K562 (cell line): ENCODE results near the gene ROBO1. TPM values are rescaled to one million over a fixed set of nuclear protein-coding genes. Genes with fewer than 3 reads are reported as not detected.

Experiments
- ATAC-seq: fragments of 200-7000 bp; cut with Tn5 transposase; 3 replicates; pipeline ENCODE4 v1.9.1; 2020; ENCODE audit warnings: moderate library complexity
- BruUV-seq: library from RNA; stranded (reverse); fragments of 400-500 nt; replicated peaks from 2 replicates; lab custom pipeline; 2021; lab: Mats Ljungman, UMichigan
- CTCF ChIA-PET: fragments of 300-600 bp; formaldehyde crosslinking; extraction: SDS; loops from one replicate; lab custom pipeline; 2021; ENCODE audit warnings: low intra/inter-chr PET ratio; lab: Yijun Ruan, JAX
- POLR2A ChIA-PET: fragments of 300-600, 350-650 bp; sonication (Branson Sonifier 250); formaldehyde crosslinking; extraction: SDS; loops from one replicate; lab custom pipeline; 2021; ENCODE audit warnings: antibody characterized with exemption, inconsistent platforms; lab: Yijun Ruan, JAX
- DNase-seq, 4 experiments: peaks; one replicate each; pipeline versions ENCODE4 v3.0.0 to v3.0.0-alpha.2; 2011 to 2018; ENCODE audit warnings: low spot score in 3 of 4, mixed read lengths in 3 of 4; ENCODE audit errors: extremely low read depth in 1 of 4
- FAIRE-seq: peaks from 2 replicates; lab custom pipeline; 2011; peaks lifted over from hg19 to GRCh38; lab: Jason Lieb, UNC
- H2AFZ ChIP-seq: 2 replicates; pipeline ENCODE4 v1.6.0; 2011; ENCODE audit warnings: low read depth, low read length, control low read depth, inconsistent platforms
- H3K27ac ChIP-seq: fragments of 200-600 bp; 3 replicates; pipeline ENCODE4 v1.8.0; 2011; ENCODE audit warnings: low read depth, mild to moderate bottlenecking, control low read depth, inconsistent platforms, low read length, moderate library complexity, mixed read lengths; ENCODE audit errors: extremely low read depth
- H3K27me3 ChIP-seq, 2 experiments: fragments of 300-600 bp in 1 of 2; 2 replicates in 1 of 2; 3 replicates in 1 of 2; pipeline versions ENCODE4 v1.6.0 to v1.8.0; 2011; ENCODE audit warnings: inconsistent platforms in 2 of 2, low read length in 2 of 2, mild to moderate bottlenecking in 1 of 2, mixed read lengths in 1 of 2, moderate library complexity in 1 of 2; ENCODE audit not compliant: control insufficient read depth in 2 of 2, insufficient read depth in 2 of 2
- H3K36me3 ChIP-seq: fragments of 300-600 bp; 3 replicates; pipeline ENCODE4 v1.8.0; 2011; ENCODE audit warnings: mild to moderate bottlenecking, low read length, inconsistent platforms; ENCODE audit not compliant: control insufficient read depth, insufficient read depth
- H3K4me1 ChIP-seq, 2 experiments: fragments of 200-600 bp in 1 of 2; replicated peaks in 1 of 2; 2 replicates in 1 of 2; 3 replicates in 1 of 2; pipeline versions ENCODE4 v1.5.1 to v1.8.0; 2011; ENCODE audit warnings: inconsistent platforms in 2 of 2, low read length in 2 of 2, mild to moderate bottlenecking in 1 of 2, mixed read lengths in 1 of 2, moderate library complexity in 1 of 2; ENCODE audit not compliant: control insufficient read depth in 2 of 2, insufficient read depth in 2 of 2
- H3K4me2 ChIP-seq: 2 replicates; pipeline ENCODE4 v1.6.1; 2011; ENCODE audit warnings: low read length, control low read depth, inconsistent platforms, mixed read lengths; ENCODE audit not compliant: insufficient read depth
- H3K4me3 ChIP-seq: fragments of 200-600 bp; sonication (generic), shearing (Covaris generic); 2 replicates; pipeline ENCODE4 v1.5.1; 2016; ENCODE audit warnings: control low read depth, inconsistent platforms
- H3K79me2 ChIP-seq: fragments of 200-600 bp; 3 replicates; pipeline ENCODE4 v1.8.0; 2011; ENCODE audit warnings: low read length, inconsistent platforms; ENCODE audit not compliant: control insufficient read depth, insufficient read depth
- H3K9ac ChIP-seq, 2 experiments: 2 replicates each; pipeline versions ENCODE4 v1.6.0 to v1.6.1; 2011; ENCODE audit warnings: low read depth in 2 of 2, low read length in 2 of 2, control low read depth in 1 of 2, inconsistent platforms in 1 of 2, mild to moderate bottlenecking in 1 of 2, mixed read lengths in 1 of 2; ENCODE audit not compliant: insufficient read depth in 1 of 2
- H3K9me1 ChIP-seq: one replicate; pipeline ENCODE4 v1.6.0; 2011; ENCODE audit warnings: inconsistent platforms, mild to moderate bottlenecking, low read length, moderate library complexity; ENCODE audit not compliant: control insufficient read depth, insufficient read depth
- H3K9me3 ChIP-seq: replicated peaks from 2 replicates; pipeline ENCODE4 v1.5.1; 2011; ENCODE audit warnings: low read depth, low read length, inconsistent platforms; ENCODE audit not compliant: control insufficient read depth, insufficient read depth
- H4K20me1 ChIP-seq: replicated peaks from 2 replicates; pipeline ENCODE4 v1.6.1; 2011; ENCODE audit warnings: low read length, inconsistent platforms, mixed read lengths; ENCODE audit not compliant: control insufficient read depth, insufficient read depth
- ARID4B ChIP-seq: sonication (generic); formaldehyde crosslinking; IDR thresholded peaks from 2 replicates; pipeline ENCODE4 v1.8.0; 2022; ENCODE audit warnings: mild to moderate bottlenecking, missing genetic modification reagents
- CBX5 ChIP-seq: IDR thresholded peaks from 2 replicates; pipeline ENCODE4 v1.6.1; 2014; ENCODE audit warnings: low read depth, borderline replicate concordance
- FOXA3 ChIP-seq, 2 experiments: fragments of 450-650 bp in 1 of 2; sonication (generic) in 1 of 2; formaldehyde crosslinking; IDR thresholded peaks in 1 of 2; conservative IDR thresholded peaks in 1 of 2; 2 replicates each; pipeline versions ENCODE4 v1.4.0 to v1.8.0; 2020 to 2022; ENCODE audit warnings: mild to moderate bottlenecking in 2 of 2, missing genetic modification reagents in 1 of 2
- HDAC8 ChIP-seq: fragments of 450-650 bp; IDR thresholded peaks from 2 replicates; pipeline ENCODE4 v1.6.1; 2016; ENCODE audit warnings: mild to moderate bottlenecking, missing genetic modification characterization, moderate library complexity, missing compliant biosample characterization
- HEY1 ChIP-seq: fragments of 250-450 bp; sonication (Bioruptor Pico); IDR thresholded peaks from 2 replicates; pipeline ENCODE4 v1.5.0; 2020; ENCODE audit warnings: mild to moderate bottlenecking, moderate library complexity, borderline replicate concordance
- MTA2 ChIP-seq: fragments of 450-650 bp; IDR thresholded peaks from 2 replicates; pipeline ENCODE4 v1.6.1; 2016; ENCODE audit warnings: low read depth
- MYC ChIP-seq, 2 experiments: fragments of 250-450 bp in 1 of 2; sonication (Bioruptor Pico) in 1 of 2; IDR thresholded peaks; 2 replicates each; pipeline versions ENCODE4 v1.5.1 to v1.6.1; 2012 to 2021; ENCODE audit warnings: low read depth in 2 of 2, borderline replicate concordance in 1 of 2, improper control_type of control experiment in 1 of 2, low read length in 1 of 2, mild to moderate bottlenecking in 1 of 2, moderate library complexity in 1 of 2
- PHF20 ChIP-seq: fragments of 450-650 bp; IDR thresholded peaks from 2 replicates; pipeline ENCODE4 v1.6.1; 2018; ENCODE audit not compliant: partially characterized antibody
- PTTG1 ChIP-seq: fragments of 450-650 bp; IDR thresholded peaks from 2 replicates; pipeline ENCODE4 v1.6.1; 2016; ENCODE audit warnings: low read depth, mild to moderate bottlenecking, missing genetic modification characterization, missing compliant biosample characterization
- RCOR1 ChIP-seq, 2 experiments: IDR thresholded peaks; 2 replicates each; pipeline ENCODE4 v1.6.1; 2012; ENCODE audit warnings: low read depth in 2 of 2, low read length in 2 of 2, borderline replicate concordance in 1 of 2, improper control_type of control experiment in 1 of 2
- SAFB2 ChIP-seq: fragments of 200-400 bp; formaldehyde crosslinking; IDR thresholded peaks from 2 replicates; pipeline ENCODE4 v1.6.1; 2018; ENCODE audit warnings: borderline replicate concordance, low read length, low read depth, moderate library complexity; ENCODE audit not compliant: severe bottlenecking
- ZNF644 ChIP-seq: fragments of 200-800 bp; sonication (Bioruptor generic); IDR thresholded peaks from 2 replicates; pipeline ENCODE4 v1.6.1; 2016; ENCODE audit warnings: low read depth, missing genetic modification characterization, missing compliant biosample characterization
- ZNF785 ChIP-seq: fragments of 250-450 bp; sonication (Bioruptor Pico); IDR thresholded peaks from 2 replicates; pipeline ENCODE4 v1.4.0; 2020; ENCODE audit warnings: mild to moderate bottlenecking
- WGBS: fragments of 100-300 bp; shearing (Covaris generic); methylation state at CpG from one replicate; pipeline ENCODE4 v1.1.6; 2016; ENCODE audit warnings: low coverage, mixed read lengths; ENCODE audit not compliant: insufficient coverage; ENCODE audit errors: missing lambda C conversion rate; 5-methylcytosine and 5-hydroxymethylcytosine counted together
- in situ Hi-C: fragments of 300-500 bp; cut with MboI; formaldehyde crosslinking; loops from 4 replicates; pipeline ENCODE4 v1.15.0; 2018; ENCODE audit warnings: inconsistent platforms, mixed read lengths
- intact Hi-C: fragments of 100-400 bp; cut with micrococcal nuclease; formaldehyde crosslinking; loops from 2 replicates; pipeline ENCODE4 v1.14.2; 2022
- polyA plus RNA-seq, 8 experiments: library from polyadenylated mRNA; depleted of rRNA in 4 of 8; stranded (reverse) in 5 of 8; unstranded in 3 of 8; fragments of >200 nt; fragmentation: Nextera tagmentation in 2 of 8; fragmentation: Illumina TruSeq in 1 of 8; extraction: Ambion mirVana in 2 of 8; extraction: Trizol in 1 of 8; gene quantifications; 2 replicates each; pipeline versions ENCODE4 v1.2.1 to v1.2.3, GENCODE V29; 2011 to 2014; ENCODE audit warnings: inconsistent platforms in 1 of 8, missing spikeins in 1 of 8
- total RNA-seq, 7 experiments: library from RNA; depleted of rRNA in 6 of 7; stranded (reverse); fragments of >200 nt in 6 of 7; fragmentation: Illumina TruSeq in 2 of 7; extraction: Trizol in 2 of 7; gene quantifications; 2 replicates each; pipeline versions ENCODE4 v1.2.1 to v1.2.3, GENCODE V29; 2011 to 2021; ENCODE audit warnings: low replicate concordance in 1 of 7
- TF ChIP-seq, protein P1 (sequence below): conservative IDR thresholded peaks from 2 replicates; pipeline ENCODE4 v1.6.1; 2011; ENCODE audit warnings: low read depth, mild to moderate bottlenecking, low read length; ENCODE audit not compliant: control insufficient read depth
- TF ChIP-seq, protein P2 (sequence below): sonication (generic); IDR thresholded peaks from 2 replicates; pipeline ENCODE4 v1.6.1; 2016

ROBO1 gene
- total and polyA plus RNA-seq, 9 of the 15 experiments (the other 6 are each of a cell fraction or from before 2014, with no cell fraction given): 0.01 to 0.53 (median 0.17) TPM; not detected in 5

GRCh38 chr3:78941587-78941986 lies 826.2 kb downstream of the ROBO1 start (continued):
- no peak for TF ChIP-seq ZNF644

DNA sequence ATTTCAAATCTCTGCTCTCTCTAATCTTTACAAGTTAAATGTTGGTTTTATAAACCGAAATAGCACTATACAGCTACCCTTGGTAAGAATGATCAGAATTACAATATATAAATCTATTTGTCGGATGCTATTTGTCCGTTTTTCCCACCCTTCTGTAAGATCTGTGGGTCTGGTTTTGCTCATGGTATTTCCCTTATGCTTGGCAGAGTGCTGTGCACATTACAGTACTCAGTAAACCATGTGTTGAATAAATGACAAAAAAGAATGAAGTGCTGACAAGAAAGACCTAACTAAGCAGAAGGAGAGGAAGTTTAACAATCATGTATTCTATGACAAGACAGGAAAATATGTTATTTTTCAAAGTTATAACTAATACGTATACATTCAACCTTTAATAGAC lies 827.2 kb downstream of the ROBO1 start:
- no peaks in the 10 kb centered on the region for H3K9me1 ChIP-seq
- no peaks in the 10 kb centered on the region for H3K27me3 ChIP-seq
- intact Hi-C loops (no loop called here), in situ Hi-C loops (no loop called here)
- no peak for DNase-seq
- no peak overlapping the region for H3K4me2 ChIP-seq
- ChIA-PET POLR2A (no interaction called here), CTCF (no interaction called here)
- no peak overlapping the region for H3K27ac ChIP-seq
- no peaks in the 10 kb centered on the region for H4K20me1 ChIP-seq
- no peak for ATAC-seq
- FAIRE-seq: no peak
- 3% methylated on average over 4 of the region's 4 CpGs for WGBS
- no peak overlapping the region for H2AFZ ChIP-seq
- H3K9ac ChIP-seq: no peak overlapping the region
- no peaks in the 10 kb centered on the region; the same call in 1 of the 2 replicates for H3K9me3 ChIP-seq
- H3K4me3 ChIP-seq: no peak overlapping the region
- H3K4me1 ChIP-seq: no peaks in the 10 kb centered on the region
- H3K36me3 ChIP-seq: no peaks in the 10 kb centered on the region
- H3K79me2 ChIP-seq: no peaks in the 10 kb centered on the region
- BruUV-seq: no TSS peak
- TF ChIP-seq ZNF785 (CRISPR knock-in tag): no peak
- TF ChIP-seq, protein P1, sequence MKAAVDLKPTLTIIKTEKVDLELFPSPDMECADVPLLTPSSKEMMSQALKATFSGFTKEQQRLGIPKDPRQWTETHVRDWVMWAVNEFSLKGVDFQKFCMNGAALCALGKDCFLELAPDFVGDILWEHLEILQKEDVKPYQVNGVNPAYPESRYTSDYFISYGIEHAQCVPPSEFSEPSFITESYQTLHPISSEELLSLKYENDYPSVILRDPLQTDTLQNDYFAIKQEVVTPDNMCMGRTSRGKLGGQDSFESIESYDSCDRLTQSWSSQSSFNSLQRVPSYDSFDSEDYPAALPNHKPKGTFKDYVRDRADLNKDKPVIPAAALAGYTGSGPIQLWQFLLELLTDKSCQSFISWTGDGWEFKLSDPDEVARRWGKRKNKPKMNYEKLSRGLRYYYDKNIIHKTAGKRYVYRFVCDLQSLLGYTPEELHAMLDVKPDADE: no peak
- no peak for TF ChIP-seq RCOR1 (IDR thresholded peaks at IDR 0.05; ENCODE audit: borderline replicate concordance in 1 of 2, low read depth in 2 of 2, low read length in 2 of 2)
- no peak for TF ChIP-seq SAFB2
- TF ChIP-seq FOXA3 (CRISPR knock-in tag; conservative IDR thresholded peaks at IDR 0.05 in 1 of 2, IDR thresholded peaks at IDR 0.05 in 1 of 2): no peak
- no peak for TF ChIP-seq CBX5
- no peak for TF ChIP-seq HEY1
- TF ChIP-seq PHF20: no peak
- no peak for TF ChIP-seq MTA2
- TF ChIP-seq PTTG1: no peak
- no peak for TF ChIP-seq HDAC8 (tag)
- TF ChIP-seq MYC (IDR thresholded peaks at IDR 0.05; ENCODE audit: low read depth, low read length): no peak
- no peak for TF ChIP-seq MYC (CRISPR knock-in tag; IDR thresholded peaks at IDR 0.05; ENCODE audit: borderline replicate concordance, low read depth)
- TF ChIP-seq, protein P2, sequence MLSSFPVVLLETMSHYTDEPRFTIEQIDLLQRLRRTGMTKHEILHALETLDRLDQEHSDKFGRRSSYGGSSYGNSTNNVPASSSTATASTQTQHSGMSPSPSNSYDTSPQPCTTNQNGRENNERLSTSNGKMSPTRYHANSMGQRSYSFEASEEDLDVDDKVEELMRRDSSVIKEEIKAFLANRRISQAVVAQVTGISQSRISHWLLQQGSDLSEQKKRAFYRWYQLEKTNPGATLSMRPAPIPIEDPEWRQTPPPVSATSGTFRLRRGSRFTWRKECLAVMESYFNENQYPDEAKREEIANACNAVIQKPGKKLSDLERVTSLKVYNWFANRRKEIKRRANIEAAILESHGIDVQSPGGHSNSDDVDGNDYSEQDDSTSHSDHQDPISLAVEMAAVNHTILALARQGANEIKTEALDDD: no peak
- TF ChIP-seq ARID4B (CRISPR knock-in tag): no peak
